Thyroid gland (tissue), 4 donors: Measurements from ENCODE around the gene MED9.

Experiments used
- POLR2A ChIP-seq, 2 donors: fragments of 450-650 bp; IDR thresholded peaks; one replicate each; pipeline ENCODE4 v1.6.1; 2017; ENCODE audit warnings: antibody characterized with exemption in 2 of 2, mild to moderate bottlenecking in 2 of 2, moderate library complexity in 1 of 2
- TF ChIP-seq, protein P1 (sequence below), 6 experiments: fragments of 200-600 bp in 3 of 6; fragments of 450-650 bp in 3 of 6; sonication (generic) in 3 of 6; IDR thresholded peaks; one replicate each; pipeline ENCODE4 v1.5.1; 2016 to 2019; ENCODE audit warnings: antibody characterized with exemption in 6 of 6, mild to moderate bottlenecking in 2 of 6, inconsistent platforms in 1 of 6, moderate library complexity in 1 of 6

DNA sequence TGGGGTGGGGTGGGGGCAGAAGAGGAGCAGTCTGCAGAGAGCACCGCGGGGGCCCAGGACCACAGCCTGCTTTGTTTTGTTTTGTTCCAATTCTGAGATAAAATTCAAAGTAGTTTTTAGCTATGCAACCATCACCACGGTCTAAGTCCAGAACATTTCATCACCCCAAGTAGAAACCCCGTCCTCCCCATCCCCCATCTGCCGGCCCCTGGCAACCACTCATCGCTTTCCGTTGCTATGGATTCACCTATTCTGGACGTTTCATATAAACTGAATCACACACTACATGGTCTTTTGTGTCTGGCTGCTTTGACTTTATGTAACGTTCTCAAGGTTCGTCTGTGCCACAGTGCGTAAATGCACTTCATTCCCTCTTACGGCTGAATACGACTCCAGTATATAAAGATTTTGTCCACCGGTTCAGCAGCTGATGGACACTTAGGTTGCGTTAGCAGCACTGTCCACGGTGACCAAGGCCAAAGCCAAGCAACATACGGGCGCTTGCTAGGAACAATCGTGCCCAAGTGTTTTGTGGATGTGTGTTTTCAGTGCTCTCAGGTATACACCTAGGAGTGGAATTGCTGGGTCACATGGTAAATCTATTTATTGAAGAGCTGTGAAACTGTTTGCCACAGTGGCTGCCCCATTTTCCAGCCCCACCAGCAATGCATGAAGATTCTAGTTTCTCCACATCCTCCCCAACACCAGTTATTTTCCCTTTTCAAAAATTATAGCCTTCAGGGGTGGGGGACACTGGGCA lies 47.1 kb downstream of the MED9 start:
- TF ChIP-seq, protein P1, sequence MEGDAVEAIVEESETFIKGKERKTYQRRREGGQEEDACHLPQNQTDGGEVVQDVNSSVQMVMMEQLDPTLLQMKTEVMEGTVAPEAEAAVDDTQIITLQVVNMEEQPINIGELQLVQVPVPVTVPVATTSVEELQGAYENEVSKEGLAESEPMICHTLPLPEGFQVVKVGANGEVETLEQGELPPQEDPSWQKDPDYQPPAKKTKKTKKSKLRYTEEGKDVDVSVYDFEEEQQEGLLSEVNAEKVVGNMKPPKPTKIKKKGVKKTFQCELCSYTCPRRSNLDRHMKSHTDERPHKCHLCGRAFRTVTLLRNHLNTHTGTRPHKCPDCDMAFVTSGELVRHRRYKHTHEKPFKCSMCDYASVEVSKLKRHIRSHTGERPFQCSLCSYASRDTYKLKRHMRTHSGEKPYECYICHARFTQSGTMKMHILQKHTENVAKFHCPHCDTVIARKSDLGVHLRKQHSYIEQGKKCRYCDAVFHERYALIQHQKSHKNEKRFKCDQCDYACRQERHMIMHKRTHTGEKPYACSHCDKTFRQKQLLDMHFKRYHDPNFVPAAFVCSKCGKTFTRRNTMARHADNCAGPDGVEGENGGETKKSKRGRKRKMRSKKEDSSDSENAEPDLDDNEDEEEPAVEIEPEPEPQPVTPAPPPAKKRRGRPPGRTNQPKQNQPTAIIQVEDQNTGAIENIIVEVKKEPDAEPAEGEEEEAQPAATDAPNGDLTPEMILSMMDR (IDR thresholded peaks at IDR 0.05): no peak
- no peak for TF ChIP-seq POLR2A (IDR thresholded peaks at IDR 0.05)
